Stimulated activated CD4-positive, alpha-beta T cell treated with anti-CD3 and anti-CD28 coated beads, TNF-alpha, amount 100 ng/mL, for 4 hours (primary cell): Measurements from ENCODE around the gene TSPAN31.

ENCODE experiments used
- DNase-seq, 3 experiments: peaks; one replicate each; pipeline ENCODE4 v3.0.0-alpha.2; 2020; ENCODE audit warnings: low read depth in 3 of 3

Gene TSPAN31

DNA sequence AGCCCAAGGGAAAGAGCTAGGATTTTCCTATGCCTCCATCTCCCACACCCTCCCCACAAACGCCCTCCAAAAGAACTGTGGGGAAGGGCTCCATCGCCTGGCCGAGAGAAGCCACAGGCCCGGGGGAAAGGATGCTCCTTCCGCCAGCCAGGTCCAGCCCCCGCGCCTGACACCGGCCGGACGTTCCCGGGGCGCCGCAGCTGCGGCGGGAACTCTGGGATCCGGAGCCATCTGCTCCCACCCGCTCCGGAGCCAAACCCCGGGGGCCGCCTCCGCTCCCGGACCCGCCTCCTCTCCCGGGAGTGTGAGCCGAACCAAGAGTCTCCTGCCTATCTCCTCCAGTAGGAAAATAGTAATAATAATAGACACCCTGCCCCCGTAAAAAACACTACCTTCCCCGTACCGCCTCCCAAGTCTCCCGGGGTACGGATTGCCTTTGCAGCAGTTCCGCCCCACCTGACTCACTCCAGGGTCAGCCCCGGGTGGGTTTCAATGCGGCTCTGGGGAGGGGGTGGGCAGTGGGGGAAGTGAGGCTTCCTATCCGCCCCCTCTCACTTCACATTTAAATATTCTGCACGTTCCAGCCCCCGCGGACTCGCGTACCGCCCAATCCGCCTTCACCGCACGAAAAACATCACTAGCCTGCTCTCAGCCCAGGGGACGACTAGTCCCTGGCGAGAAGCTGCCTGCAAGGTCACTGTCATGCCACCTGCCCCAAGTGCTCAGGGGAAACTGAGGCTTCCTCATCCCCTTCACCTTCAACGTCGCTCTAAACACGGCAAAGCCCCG lies 8.7 kb upstream of the TSPAN31 start:
- no peak for DNase-seq

DNA sequence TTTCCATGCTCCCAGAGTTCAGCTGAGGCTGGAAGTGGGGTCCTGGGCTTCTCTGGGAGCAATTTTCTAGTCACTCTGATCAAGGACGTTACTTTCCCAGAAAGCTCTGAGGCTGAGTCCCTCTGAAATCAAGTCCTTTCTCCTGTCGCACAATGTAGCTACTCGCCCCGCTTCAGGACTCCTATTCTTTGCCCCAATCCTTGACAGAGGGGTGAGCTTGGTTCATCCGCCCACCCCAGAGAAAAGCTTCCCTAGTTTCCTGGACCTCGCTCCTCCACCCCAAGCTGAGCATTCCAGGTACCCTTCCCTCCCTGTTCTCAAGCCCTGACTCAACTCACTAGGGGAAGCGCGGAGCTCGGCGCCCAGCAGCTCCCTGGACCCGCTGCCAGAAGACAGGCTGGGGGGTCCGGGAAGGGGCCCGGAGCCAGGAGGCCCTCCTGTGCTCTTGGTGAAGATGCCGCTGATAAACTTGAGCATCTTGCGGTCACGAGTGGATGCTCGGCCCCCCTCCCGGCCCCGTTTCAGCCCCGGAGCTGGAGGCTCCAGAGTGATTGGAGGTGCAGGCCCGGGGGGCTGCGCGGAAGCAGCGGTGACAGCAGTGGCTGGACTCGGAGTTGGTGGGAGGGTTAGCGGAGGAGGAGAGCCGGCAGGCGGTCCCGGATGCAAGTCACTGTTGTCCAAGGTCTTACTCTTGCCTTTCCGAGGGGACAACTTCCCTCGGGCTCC lies 7.9 kb upstream of the TSPAN31 start:
- no peak for DNase-seq

GRCh38 chr12:57737467-57738460 lies 7.1 kb upstream of the TSPAN31 start:
- no peak for DNase-seq

- no peak for DNase-seq
These were observed 6.1 kb upstream of the TSPAN31 start, which contains the start of gene AGAP2 for GRCh38 chr12:57738661-57739237. TSS of gene AGAP2 (minus strand) at chr12:57738742. CDS start at chr12:57738246, 496 bp downstream.

DNA sequence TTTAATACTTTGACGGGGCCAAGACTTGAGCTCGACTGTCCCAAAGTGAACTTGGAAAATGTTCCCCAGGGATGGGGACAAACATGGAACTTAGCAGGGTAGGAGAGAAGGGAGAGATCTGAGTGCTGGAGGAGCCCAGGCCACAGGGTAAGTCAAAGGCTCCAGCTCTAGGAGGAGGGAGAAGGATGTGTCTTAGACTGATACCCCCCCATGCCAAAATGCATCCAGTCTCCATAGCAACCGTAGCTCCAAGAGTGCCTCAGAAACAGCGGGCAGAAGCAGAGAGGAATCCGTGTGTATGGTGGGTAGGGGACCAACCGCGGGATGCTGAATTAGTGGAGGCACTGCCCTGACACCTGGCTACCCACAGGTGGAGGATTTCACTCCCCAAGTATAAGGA lies 5.5 kb upstream of the TSPAN31 start:
- DNase-seq: no peak

DNA sequence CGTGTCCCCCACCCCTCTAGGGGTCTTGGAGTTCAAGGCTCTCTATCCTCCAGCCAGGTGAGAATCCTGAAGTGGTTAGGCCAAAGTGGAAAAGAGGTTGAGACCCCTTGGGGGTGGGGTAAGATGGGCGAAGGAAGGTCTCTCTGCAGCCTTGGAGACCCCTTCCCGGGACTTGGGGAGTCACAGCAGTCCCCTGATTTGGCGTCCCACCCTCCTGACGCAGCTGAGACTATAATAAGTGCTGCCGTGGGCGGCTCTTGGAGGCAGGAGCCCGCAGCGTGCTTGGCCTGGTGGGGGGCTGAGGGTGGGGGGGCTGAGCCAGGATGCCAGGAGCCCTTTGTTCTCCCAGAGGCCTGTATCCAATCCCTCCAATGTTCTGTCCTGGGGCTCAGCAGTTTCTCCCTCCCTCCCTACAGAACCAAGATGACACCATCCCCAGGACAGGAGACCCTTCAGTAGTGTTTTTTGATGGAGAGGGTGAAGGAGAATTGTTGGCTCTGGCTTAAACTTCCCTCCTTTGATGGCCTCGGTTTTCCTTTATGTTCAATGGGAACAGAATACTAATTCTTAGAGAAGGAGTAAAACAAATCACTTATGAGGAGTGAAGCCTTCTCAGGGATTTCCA lies 4.8 kb upstream of the TSPAN31 start:
- DNase-seq: no peak

DNA sequence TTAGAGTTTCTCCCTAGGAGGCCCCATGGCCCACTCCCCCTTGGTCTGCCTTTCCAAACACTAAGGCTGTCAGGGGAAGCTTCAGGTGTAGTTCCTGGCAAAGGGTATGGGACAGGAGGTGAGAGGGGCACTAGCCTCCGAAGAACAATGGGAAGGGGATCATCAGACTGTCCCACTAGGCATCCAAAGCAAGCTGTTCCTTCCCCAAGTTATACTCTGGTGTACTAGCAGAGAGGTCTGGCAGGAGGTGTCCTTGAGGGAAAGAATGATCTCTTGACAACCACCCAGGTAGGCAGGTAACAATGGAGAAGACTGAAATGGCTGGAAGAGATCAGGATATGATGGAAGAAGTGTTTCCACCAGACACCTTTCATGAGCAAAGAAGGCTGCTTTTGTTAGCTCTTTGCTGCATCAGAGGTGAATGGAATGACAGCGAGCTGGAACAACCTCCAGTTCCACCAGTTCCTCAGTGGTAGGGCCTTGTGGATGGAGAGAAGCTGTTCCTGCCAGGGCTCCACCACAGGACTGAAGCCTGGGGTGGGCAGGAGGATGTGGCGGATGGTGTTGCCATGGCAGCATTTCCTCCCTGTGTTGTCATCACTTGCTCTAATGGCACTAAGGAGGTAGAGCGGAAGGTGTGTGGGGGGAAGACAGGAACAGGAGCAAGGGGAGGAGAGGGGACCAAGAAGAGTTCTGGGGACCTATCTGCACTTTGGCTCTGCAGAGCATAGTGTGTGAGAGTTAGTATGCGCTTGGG lies 4.0 kb upstream of the TSPAN31 start:
- peak in 2 of 3 experiments; percentile 54 to 63 for DNase-seq

DNA sequence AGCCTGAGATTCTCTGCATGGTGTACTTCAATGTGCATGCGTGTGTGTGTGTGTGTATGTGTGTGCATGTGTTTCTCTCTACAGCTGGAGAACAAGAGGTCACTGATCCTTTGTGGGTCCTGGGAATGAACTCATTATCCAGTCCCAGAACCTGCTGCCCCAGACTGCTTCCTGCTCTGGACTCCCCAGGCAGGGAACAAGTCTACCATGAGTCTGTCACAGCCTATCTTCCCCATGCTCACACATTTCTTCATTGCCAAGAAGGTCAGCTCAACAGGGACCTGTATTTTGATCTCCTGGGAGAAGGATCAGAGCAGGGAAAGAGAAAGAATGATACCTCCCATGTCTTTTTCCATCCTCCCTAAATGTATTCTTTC lies 3.4 kb upstream of the TSPAN31 start:
- DNase-seq: no peak

GRCh38 chr12:57741844-57742738 lies 2.7 kb upstream of the TSPAN31 start:
- DNase-seq: peak; percentile 55 to 69 (median 60)

DNA sequence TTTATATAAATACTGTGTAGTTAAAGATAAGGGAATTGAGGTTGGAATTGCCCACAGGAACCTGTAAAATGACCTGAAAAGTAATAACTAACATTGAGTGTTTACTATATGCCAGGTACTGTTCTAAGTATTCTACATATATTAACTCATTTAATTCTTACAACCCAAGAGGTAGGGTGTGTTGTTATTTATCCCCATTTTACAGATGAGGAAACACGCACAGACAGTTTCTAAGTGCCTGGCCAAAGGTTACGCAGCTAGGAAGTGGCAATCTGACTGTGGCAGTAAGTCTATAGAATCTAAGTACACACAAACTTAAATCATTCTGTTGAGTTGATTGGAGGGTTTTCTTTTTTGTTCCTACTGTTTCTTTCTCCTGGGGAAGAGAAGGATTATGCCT lies 1.1 kb upstream of the TSPAN31 start:
- DNase-seq: no peak

DNA sequence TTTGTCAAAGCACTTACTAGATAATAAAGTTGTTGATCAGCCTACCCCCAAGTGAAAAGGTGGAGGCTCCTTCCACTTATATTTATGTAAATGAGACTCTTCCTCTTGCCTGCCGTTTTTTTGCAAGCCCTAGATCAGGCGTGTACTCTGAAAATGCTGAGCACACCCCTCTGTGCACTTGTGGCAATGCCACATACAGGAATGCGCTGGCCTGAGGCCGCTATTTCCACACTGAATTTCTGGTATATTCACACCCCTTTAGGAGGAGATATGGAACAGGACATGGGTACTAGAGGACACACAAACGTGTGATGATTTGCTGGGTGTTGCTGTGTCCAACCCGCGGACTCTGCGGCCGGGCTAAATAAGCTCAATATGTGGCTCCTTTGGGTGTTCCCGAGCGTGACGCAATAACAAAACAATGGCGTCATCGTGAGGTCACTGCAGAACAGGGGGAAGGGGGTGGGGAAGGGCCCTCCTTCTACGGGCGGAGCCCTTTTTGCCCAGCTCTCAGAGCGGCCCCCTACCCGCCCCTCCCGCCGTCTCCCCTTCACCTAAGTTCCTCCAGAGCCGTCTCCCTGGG lies 554 bp upstream of the TSPAN31 start:
- DNase-seq: peak in 2 of 3 experiments; percentile 53 to 59

DNA sequence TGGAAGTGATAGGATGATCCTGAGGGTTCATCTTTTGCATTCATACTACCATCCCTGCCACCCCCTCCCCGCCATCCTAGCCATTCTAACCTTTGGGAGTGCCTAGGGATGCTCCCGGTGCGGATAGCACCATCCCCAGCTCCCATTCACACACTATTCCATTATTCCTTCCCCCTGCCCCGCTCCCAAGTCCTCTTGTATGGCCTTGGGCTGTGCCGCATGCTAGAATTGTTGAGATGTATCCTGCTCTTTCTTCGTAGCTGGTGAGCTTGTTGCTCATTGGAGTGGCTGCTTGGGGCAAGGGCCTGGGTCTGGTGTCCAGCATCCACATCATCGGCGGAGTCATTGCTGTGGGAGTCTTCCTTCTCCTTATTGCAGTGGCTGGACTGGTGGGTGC lies 644 bp downstream of the TSPAN31 start:
- DNase-seq: no peak

DNA sequence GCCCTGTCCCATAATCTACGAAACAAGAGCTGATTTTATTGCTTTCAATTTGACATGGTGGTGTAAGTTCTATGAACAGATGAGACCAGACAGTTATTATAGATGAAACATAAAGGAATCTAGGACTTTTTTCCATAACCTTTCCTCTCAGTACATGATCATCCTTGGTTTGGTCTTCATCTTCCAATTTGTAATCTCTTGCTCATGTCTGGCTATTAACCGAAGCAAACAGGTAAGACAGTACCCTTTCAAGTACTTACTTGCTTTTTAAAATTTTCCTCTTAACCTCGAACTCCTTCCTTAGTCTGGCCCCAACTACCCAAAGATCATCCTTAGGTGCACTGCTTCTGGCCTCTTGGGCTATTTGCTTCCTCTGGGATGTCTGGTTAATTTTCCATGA lies 1.2 kb downstream of the TSPAN31 start:
- no peak for DNase-seq

DNA sequence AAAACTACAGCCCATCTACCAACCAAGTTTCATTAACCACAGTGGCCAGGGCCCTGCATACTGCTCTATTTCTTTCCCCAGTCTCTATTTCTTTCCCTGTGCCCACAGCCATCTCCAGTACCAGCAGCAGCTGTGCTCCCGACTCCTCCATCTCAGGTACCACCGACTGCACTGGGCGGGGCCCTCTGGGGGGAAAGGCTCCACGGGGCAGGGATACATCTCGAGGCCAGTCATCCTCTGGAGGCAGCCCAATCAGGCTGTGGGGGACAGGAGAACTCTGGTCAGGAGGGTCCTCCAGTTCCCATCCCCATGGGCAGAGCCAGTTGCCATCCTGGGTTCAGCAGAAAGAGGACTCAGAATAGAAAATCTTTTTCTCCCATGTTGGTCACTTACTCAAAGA lies 4.2 kb downstream of the TSPAN31 start:
- no peak for DNase-seq

DNA sequence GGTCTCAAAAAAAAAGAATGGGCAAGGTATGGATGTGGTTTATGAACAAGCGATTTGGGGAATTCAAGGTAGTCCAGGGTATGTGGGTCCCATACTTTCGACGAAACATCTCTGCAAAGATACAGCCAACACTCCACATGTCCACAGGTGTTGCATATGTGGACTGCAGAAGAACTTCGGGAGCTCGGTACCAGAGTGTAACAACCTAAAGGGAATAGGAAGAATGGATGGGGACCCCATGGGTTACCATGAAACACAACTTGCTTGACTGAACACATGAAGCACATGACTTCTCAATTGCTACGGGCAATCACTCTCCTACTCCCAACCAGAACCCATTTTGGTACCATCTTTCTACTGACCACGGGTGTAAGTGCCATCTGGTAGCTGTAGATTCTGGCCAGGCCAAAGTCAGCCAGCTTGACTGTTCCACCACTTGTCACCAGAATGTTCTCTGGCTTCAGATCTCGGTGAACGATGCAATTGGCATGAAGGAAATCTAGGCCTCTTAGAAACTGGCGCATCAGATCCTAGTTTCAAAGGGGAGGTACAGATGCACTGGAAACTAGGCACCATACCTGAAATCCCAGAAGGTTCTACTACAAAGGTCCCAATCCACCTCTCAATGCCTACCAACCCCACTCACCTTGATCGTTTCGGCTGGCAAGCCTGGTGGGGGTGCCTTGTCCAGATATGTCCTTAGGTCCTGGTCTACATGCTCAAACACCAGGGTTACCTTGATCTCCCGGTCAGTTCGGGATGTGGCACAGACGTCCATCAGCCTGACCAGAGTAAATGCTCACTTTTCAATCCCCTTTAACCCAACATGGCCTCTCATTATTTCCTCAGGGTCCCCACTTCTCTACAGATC lies 6.0 kb downstream of the TSPAN31 start:
- no peak for DNase-seq

GRCh38 chr12:57751432-57751787 lies 6.6 kb downstream of the TSPAN31 start:
- no peak for DNase-seq

DNA sequence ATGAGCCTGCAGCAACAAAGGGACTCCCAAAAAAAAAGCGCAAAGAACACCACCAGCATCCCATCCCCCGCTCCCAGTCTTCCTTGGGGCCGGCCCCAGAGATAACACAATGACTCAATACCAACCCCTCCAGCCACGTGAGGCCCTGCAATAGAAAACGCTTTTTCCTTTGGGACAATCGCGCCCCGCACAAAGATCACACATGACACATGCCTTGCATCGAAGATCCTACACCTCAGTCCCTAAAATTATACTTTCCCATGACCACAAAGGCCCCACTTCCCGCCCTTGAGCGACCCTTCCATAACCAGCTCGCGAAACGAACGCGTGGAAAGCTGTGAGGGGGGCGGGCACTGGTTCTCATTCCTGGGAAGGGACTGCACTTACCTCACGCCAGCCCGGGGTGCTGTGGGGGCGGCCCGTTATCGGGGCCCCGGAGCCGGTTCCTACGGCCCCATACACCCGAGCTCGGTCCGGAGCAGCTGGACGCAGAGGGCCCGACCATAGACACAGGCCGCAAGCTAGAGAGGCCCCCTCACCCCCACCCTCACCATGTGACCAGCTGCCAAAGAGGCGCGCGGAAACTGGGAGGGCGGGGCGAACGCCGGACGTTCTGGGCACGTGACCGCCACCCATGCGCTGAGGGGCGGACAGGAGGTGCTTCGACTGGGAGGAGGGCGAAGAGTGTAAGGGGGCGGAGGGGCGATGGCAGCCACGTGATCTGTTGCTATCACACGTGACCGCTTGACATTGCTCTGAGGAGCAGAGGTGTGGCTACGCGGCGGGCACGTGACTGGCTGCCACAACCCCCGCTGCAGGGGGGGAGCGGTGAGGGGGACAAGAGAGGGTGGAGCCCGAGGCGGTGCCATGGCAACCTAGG lies 7.2 kb downstream of the TSPAN31 start, which contains the start of gene CDK4:
CDK4 (minus strand) TSS at position 523 of the 880 bp plus-strand sequence. CDS start 593 bp downstream, outside the sequence.
- peak; percentile 95 to 97 (median 96) for DNase-seq
